GM12865 (cell line): ENCODE measurements around the gene SLC2A1.
"Not testable (repeated sequence)": the region's sequence is repeated elsewhere in the genome, so short reads cannot be mapped to it uniquely, and the experiment has no call there.

Experiments
- DNase-seq: peaks from one replicate; pipeline ENCODE4 v3.0.0; 2010; ENCODE audit warnings: low read depth
- H3K4me3 ChIP-seq: 2 replicates; pipeline ENCODE4 v1.5.1; 2011; ENCODE audit warnings: mild to moderate bottlenecking, low read depth, low read length, control low read depth
- CTCF ChIP-seq: IDR thresholded peaks from 2 replicates; pipeline ENCODE4 v1.5.1; 2011; ENCODE audit warnings: low read length, control low read depth, low read depth, inconsistent platforms; ENCODE audit not compliant: insufficient read depth; ENCODE audit errors: missing control alignments

Gene SLC2A1

DNA sequence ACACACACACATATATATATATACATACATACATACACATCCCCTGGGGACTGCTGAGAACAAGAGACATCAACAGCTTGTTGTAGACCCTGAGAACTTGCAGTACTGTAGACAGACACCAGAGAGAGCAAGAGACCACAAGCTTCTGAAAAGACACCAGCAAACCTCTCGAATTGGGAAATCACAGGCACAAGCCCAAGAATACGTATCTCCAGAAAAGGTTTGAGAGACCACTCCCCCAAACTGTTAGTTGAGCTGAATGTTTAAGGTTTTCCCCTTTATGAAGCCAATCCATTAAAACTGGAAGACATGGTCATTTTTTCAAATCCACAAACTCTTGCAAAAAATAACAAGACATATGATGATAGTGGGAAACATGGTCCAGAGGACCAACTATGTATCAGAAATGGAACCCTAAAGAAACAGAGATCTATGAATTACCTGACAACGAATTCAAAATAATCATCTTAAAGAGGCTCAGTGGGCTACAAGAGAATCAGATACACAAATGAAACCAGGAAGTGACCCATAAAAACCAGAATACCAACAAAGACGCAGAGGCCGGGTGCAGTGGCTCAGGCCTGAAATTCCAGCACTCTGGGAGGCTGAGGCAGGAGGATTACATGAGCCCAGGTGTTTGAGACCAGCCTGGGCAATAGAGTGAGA, 45.1 kb downstream of the SLC2A1 start:
- DNase-seq, result peak; percentile 86
- H3K4me3 ChIP-seq, result no peak overlapping the region
- TF ChIP-seq CTCF, result peak; percentile 85

GRCh38 chr1:42910985-42911384, 47.7 kb downstream of the SLC2A1 start:
- no peak overlapping the region for H3K4me3 ChIP-seq
- TF ChIP-seq CTCF, result no peak
- no peak for DNase-seq

DNA sequence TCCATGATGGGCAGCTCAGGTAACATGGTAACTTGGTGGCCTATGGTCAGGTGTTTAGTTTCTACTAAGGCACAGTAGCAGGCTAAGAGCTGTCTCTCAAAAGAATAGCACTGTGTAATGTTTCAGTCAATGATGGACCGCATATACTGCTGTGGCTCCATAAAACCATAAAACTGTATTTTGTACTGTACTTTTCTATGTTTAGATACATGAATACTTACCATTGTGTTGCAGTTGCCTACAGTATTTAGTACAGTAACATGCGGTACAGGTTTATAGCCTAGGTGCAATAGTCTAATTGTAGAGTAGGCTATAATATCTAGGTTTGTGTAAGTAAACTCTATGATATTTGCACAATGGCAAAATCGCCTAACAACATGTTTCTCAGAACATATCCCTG, 50.6 kb downstream of the SLC2A1 start:
- no peak for TF ChIP-seq CTCF
- DNase-seq, result no peak
- H3K4me3 ChIP-seq, result no peak overlapping the region

GRCh38 chr1:42904434-42904833, 54.2 kb downstream of the SLC2A1 start:
- H3K4me3 ChIP-seq, result no peak overlapping the region
- TF ChIP-seq CTCF, result no peak
- DNase-seq, result no peak

DNA sequence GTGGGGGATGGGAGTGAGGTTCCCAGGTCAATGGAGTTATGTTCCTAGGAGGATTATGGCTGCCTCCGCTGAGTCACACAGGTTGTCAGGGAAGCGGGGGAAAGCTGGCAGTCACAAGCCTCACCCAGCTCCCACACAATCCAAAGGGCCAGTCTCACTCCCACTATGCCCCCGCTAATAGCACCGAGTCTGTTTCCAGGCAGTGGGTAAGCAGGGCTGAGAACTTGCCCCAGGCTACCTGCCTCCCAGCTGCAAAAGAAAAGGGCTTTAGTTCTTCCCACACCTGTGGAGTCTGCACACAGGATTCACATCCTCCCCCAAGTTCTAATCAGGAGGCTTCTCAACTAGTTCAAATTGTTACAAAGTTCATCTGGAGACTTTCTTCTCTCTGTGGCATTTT, 58.7 kb downstream of the SLC2A1 start:
- not testable (repeated sequence) for H3K4me3 ChIP-seq, DNase-seq

DNA sequence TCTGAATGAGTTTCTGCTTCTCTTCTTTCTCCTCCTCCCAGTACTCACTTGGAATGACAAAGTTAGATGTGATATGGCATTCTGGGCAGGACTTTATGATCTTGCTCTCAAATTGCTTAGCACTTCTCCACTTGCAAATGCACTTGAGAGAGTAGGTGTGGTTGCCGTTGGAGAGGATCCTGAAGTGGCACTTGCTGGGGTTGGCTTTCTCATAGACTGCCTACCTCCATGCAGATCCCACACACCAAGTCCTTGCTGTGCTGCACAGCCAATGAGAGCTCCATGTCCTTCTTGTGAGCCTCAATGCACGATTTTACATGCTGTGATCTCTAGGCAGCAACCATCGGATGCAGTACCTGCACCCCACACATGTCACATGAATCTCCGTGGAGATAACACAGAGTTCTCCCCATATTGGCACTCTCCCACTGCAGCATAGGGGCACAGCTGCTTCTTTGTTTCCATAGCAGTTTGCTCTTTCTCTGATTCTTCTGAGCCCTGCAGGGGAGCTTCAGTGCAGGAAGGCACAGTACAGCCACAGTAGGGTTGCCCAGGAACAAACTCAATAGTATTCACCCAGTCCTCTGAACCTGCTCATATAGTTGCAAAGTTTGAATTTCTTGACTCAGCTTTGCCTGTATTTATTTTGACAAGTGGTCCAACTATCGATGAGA, 67.1 kb downstream of the SLC2A1 start:
- H3K4me3 ChIP-seq, result no peak overlapping the region
- no peak for DNase-seq
- no peak for TF ChIP-seq CTCF

DNA sequence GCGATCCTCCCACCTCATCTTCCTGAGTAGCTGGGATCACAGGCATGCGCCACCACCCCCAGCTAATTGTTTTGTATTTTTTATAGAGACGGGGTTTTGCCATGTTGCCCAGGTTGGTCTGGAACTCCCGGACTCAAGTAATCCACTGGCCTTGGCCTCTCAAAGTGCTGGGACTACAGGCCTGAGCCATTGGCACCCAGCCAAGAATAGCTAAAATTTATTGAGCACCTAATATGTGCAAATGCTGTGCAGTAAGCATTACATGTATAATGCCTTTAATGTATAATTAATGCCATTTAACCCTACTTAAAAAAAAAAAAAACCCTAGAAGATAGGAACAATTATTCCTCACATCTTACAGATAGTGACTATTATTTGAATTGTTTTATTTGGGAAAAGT, 69.4 kb downstream of the SLC2A1 start:
- H3K4me3 ChIP-seq, result no peak overlapping the region
- no peak for TF ChIP-seq CTCF
- DNase-seq, result no peak
